ENCODE results near the gene MEP1A.

GRCh38 chr6:46862381-46862780, 69.2 kb downstream of the MEP1A start:
- TF ChIP-seq CTCF (conservative IDR thresholded peaks at IDR 0.05 in 1 of 2, IDR thresholded peaks at IDR 0.05 in 1 of 2; ENCODE audit: extremely low read depth in 1 of 2, insufficient read depth in 1 of 2, low read depth in 1 of 2, low read length in 2 of 2): peak; percentile 3 to 12
- TF ChIP-seq EZH2 (IDR thresholded peaks at IDR 0.05; ENCODE audit: borderline replicate concordance, low read length): no peak

Data from mammary epithelial cell (primary cell).